GM18499 (cell line): Measurements from ENCODE around the gene C2orf68.
"Not testable (repeated sequence)": the region's sequence is repeated elsewhere in the genome, so short reads cannot be mapped to it uniquely, and the experiment has no call there.

ENCODE experiments used
- ATAC-seq: cut with Tn5 transposase; IDR thresholded peaks from one replicate; pipeline ENCODE4 v1.9.1; 2021; ENCODE audit warnings: moderate number of reproducible peaks; ENCODE audit not compliant: insufficient read depth, unreplicated experiment

C2orf68 gene

DNA sequence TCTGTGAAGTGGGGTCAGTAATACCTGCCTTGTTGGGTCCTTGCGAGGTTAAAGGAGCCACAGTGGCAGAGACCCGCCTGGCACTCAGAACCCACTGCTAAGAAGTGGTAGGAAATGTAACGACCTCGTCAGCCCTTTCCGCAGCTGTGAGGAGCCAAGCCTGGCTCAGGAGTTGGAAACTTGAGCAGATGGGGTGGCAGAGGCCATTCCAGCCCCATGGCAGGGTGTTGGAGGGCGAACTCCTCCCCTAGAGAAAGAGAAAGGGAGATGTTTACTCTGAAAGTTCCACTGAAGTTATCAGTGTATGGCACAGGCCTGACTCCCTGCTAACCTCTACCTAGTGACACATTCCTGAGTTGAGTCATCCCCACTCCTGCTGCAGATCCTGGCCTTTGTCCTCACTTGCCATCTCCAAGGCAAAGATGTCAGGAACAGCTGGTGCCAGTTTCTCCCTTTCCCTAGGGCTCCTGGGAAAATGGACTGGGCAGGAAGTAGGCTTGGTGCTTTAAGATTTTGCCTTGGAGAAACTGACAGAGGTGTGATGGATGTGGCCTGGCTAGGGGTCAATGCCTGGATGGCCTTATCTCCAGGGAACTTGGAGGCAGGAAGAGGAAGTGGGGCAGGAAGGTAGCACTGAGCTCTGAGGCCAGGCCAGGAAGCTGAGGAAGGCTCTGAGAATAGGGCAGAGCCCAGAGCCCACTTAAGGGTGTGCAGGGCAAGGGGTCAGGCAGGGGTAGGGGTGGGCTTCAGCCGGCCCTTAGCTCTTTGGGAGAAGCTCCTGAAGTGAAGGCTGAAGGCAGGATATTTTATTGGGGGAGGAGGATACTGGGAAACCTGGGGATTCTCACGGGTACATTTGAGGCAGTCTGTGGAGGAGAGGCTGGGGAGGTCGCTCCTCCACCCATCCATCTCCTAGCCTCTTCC lies 26.7 kb downstream of the C2orf68 start:
- no peak for ATAC-seq

DNA sequence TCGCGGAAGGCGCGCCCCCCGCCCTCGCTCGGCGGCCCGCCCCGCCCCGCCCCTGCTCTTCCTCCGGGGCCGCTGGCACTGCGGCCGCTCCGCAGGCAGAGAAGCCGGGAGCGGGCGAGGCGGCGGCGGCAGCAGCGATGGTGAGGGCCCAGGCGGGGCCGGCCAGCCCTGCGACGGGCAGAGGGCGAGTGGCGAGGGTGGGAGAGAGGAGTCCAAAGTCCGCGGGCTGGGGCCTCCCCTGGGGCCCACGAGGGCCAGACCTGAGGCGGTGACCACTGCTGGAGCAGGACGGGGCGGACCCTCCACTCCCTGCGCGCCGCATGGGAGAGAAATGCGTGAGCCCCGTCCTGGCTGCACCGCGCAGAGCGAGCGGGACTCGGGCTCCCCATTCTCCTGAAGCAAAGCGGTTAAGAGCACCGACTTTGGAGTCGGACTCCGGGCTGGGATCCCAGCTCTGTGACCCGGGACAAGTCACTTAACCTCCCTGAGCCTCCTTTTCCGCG lies 27.5 kb downstream of the C2orf68 start, which contains the start of gene VAMP5:
TSS of gene VAMP5 (plus strand) at position 78 of the 503 bp plus-strand sequence. CDS start at position 138, 60 bp downstream.
- no peak for ATAC-seq

- ATAC-seq, result no peak
Observed at GRCh38 chr2:85583667-85584353, 28.1 kb downstream of the C2orf68 start.

- ATAC-seq, result no peak
Observed at GRCh38 chr2:85582492-85582891, 29.4 kb downstream of the C2orf68 start.

DNA sequence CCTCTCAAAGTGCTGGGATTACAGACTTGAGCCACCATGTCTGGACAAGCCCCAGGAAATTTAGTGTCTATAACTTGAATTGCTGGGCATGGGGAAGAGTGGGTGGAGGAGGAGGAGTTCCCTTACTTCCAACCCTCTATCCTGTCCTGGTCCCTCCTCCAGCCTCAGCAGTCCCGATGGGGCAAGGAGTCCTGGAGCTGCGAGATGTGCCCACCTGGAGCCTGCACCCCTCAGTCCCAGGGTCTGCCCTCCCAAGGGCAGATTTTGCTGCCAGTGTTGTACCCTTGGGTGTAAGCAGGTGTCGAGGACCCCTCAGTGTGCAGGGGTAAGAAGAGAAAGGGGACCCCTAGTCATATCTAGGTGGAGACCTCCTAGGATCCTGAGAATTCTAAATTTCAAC lies 31.7 kb downstream of the C2orf68 start:
- ATAC-seq, result no peak

GRCh38 chr2:85579266-85579935 lies 32.5 kb downstream of the C2orf68 start:
- no peak for ATAC-seq

GRCh38 chr2:85578243-85579180 lies 33.4 kb downstream of the C2orf68 start:
- no peak for ATAC-seq

GRCh38 chr2:85577386-85578242 lies 34.3 kb downstream of the C2orf68 start, which contains the start of gene VAMP8:
VAMP8 (plus strand) TSS chr2:85577586; CDS start chr2:85577647, 61 bp downstream.
- ATAC-seq, result no peak

DNA sequence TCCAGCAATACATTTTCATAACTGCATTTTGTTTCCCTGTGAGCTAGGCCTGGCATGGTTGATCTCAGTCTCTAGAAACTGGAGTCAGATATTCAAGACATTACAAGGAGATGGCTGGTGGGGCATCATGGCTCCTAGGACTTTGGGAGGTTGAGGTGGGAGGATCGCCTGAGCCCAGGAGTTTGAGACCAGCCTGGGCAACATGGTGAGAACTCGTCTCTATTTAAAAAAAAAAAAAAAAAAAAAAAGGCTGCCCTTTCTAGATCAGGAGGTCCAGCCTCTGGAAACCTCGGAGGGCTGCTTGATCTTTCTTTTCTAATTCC lies 34.8 kb downstream of the C2orf68 start:
- ATAC-seq, result no peak

DNA sequence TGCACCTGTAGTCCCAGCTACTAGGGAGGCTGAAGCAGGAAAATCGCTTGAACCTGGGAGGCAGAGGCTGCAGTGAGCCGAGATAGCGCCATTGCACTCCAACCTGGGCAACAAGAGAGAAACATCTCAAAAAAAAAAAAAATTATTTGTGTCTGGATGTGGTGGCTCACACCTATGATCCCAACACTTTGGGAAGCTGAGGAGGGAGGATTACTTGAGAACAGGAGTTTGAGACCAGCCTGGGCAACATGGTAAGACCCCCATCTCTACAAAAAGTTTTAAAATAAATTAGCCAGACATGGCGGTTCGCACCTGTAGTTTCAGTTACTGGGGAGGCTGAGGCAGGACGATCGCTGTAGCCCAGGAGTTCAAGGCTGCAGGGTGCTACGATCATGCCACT lies 36.1 kb downstream of the C2orf68 start:
- ATAC-seq, result no peak

- no peak for ATAC-seq
Observed at GRCh38 chr2:85566265-85566664, 45.6 kb downstream of the C2orf68 start.

DNA sequence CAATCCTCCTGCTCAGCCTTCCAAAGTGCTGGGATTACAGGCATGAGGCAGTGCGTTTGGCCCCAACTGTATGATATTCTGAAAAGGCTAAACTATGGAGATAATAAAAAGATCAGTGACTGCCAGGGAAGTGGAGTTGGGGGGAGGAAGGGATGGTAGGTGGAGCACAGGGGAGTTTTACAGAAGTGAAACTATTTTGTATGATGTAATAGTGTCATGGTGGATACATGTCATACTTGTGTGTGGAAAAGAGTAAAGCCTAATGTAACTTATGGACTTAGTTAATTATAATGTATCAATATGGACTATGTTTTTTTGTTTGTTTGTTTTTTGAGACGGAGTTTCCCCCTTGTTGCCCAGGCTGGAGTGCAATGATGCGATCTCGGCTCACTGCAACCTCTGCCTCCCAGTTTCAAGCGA lies 47.7 kb downstream of the C2orf68 start:
- ATAC-seq, result no peak

GRCh38 chr2:85561280-85562212 lies 50.3 kb downstream of the C2orf68 start, which contains the start of gene GGCX:
GGCX (minus strand) TSS chr2:85561493; CDS start chr2:85561428, 65 bp downstream.
- peak; percentile 67 for ATAC-seq

DNA sequence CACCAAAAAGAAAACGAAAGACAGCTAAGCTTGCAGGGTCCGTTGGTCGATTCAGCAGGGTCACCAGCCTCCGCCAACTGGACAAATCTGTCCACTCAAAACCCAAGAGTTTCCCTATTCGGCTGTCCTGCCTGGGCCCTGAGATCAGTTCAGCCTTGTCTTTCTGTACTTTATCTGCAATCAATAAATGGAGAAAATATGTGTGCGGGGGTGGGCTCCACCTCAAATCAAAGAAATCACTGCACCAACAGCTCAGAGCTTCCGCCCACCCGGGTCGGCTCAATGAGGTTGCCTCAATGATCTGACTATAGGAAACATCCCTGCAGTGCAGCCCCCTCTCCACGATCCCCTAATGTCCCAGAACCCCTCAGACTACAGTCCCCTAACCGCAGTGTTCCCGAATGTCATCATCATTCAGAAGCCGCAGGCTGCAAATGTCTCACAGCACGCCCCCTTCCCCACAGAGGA lies 51.0 kb downstream of the C2orf68 start:
- ATAC-seq, result no peak

GRCh38 chr2:85560403-85560726 lies 51.5 kb downstream of the C2orf68 start:
- not testable (repeated sequence) for ATAC-seq

DNA sequence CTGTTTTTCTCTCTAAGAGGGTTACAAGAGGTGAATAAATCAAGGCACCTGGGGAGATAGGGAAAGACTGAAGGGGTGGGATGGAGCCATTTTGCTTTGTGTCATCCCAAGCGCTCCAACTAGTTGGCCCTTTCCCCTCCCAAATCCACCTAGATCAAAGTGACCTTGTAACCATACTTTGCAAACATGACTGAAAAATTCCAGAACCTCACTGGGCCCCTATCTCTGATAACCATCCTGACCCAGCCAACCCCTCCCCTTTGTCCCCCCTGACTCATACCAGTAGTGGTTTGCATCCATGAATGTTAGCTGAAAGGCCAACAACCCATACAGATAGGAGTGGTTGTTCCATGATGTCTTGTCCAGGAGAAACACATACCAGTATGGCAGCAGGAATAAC lies 53.7 kb downstream of the C2orf68 start:
- ATAC-seq, result no peak

DNA sequence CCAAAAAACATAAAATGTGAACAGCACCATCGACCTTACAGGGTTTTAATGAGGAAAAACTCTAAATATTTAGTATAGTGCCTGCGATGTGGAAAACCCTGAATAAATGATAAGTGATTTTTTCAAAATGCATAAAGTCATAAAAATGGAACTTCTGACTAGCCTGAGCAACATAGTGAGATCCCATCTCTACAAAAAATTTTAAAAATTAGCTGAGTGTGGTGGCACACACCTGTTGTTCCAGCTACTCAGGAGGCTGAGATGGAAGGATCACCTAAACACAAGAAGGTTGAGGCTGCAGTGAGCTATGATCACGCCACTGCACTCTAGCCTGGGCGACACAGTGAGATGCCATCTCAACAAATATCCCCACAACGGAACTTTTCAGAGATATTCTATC lies 54.7 kb downstream of the C2orf68 start:
- ATAC-seq, result no peak
